Brain microvascular endothelial cell (primary cell): ENCODE measurements around the gene AGBL3.

Experiments
- DNase-seq: peaks from one replicate; pipeline ENCODE4 v3.0.0-alpha.2; 2020
- H3K27ac ChIP-seq: fragments of 250-450 bp; sonication (Bioruptor Pico); 2 replicates; pipeline ENCODE4 v1.5.1; 2020; ENCODE audit warnings: mild to moderate bottlenecking, moderate library complexity
- H3K27me3 ChIP-seq: fragments of 250-450 bp; sonication (Bioruptor Pico); replicated peaks from 2 replicates; pipeline ENCODE4 v1.5.1; 2020; ENCODE audit warnings: mild to moderate bottlenecking
- H3K36me3 ChIP-seq: fragments of 250-450 bp; sonication (Bioruptor Pico); replicated peaks from 2 replicates; pipeline ENCODE4 v1.5.1; 2020; ENCODE audit warnings: mild to moderate bottlenecking
- H3K4me3 ChIP-seq: 2 replicates; pipeline ENCODE4 v1.5.1; 2011; ENCODE audit warnings: low read depth, mild to moderate bottlenecking, control low read depth, low read length, moderate library complexity
- CTCF ChIP-seq: IDR thresholded peaks from 2 replicates; pipeline ENCODE4 v1.5.1; 2011; ENCODE audit warnings: low read depth, mild to moderate bottlenecking, moderate library complexity, low read length, control low read depth, inconsistent platforms; ENCODE audit errors: missing control alignments
- in situ Hi-C: cut with HindIII; loops from 2 replicates; pipeline ENCODE4 v1.10.0; 2017; ENCODE audit warnings: low sequenced_read_pairs, low pct_ligation_motif_present

Gene AGBL3

GRCh38 chr7:135174941-135175340, 188.6 kb downstream of the AGBL3 start:
- no peak for TF ChIP-seq CTCF
- H3K4me3 ChIP-seq = no peak overlapping the region
- no peaks in the 10 kb centered on the region for H3K36me3 ChIP-seq
- no peak overlapping the region for H3K27ac ChIP-seq
- no peak for DNase-seq
- in situ Hi-C loops = loop anchor here (25.0 kb wide), 1 partner anchor 188 kb away; the partner anchor contains the start of gene AGBL3
- no peaks in the 10 kb centered on the region for H3K27me3 ChIP-seq

GRCh38 chr7:135175931-135176330, 189.6 kb downstream of the AGBL3 start:
- no peak for DNase-seq
- no peak overlapping the region for H3K27ac ChIP-seq
- TF ChIP-seq CTCF = no peak
- in situ Hi-C loops = no loop called here
- no peak overlapping the region for H3K4me3 ChIP-seq
- H3K27me3 ChIP-seq = no peaks in the 10 kb centered on the region
- no peaks in the 10 kb centered on the region for H3K36me3 ChIP-seq

- H3K27me3 ChIP-seq = no peaks in the 10 kb centered on the region
- no peaks in the 10 kb centered on the region for H3K36me3 ChIP-seq
- no peak for DNase-seq
- H3K4me3 ChIP-seq = no peak overlapping the region
- no peak for TF ChIP-seq CTCF
- H3K27ac ChIP-seq = no peak overlapping the region
- in situ Hi-C loops = no loop called here
These were observed 190.9 kb downstream of the AGBL3 start for GRCh38 chr7:135177028-135177696.

- Histone ChIP-seq H3K4me3 (no peak overlapping the region), H3K27me3 (no peaks in the 10 kb centered on the region), H3K36me3 (no peaks in the 10 kb centered on the region), H3K27ac (no peak overlapping the region)
- in situ Hi-C loops = no loop called here
- DNase-seq = no peak
- no peak for TF ChIP-seq CTCF
These were observed 192.1 kb downstream of the AGBL3 start for GRCh38 chr7:135178364-135178763.

GRCh38 chr7:135179321-135179925, 193.1 kb downstream of the AGBL3 start:
- DNase-seq = no peak
- no peak overlapping the region for H3K27ac ChIP-seq
- no peak for TF ChIP-seq CTCF
- H3K36me3 ChIP-seq = no peaks in the 10 kb centered on the region
- H3K27me3 ChIP-seq = no peaks in the 10 kb centered on the region
- no peak overlapping the region for H3K4me3 ChIP-seq
- in situ Hi-C loops = no loop called here
